Caco-2 (cell line): Measurements from ENCODE around the gene ESYT1. TPM values are rescaled to one million over a fixed set of nuclear protein-coding genes. Genes with fewer than 3 reads are reported as not detected.

Experiments
- BruUV-seq: library from RNA; stranded (reverse); fragments of 400-500 nt; replicated peaks from 2 replicates; lab custom pipeline; 2021; lab: Mats Ljungman, UMichigan
- CTCF ChIA-PET: fragments of 300-600 bp; sonication (Branson Sonifier 250); formaldehyde crosslinking; loops from one replicate; lab custom pipeline; 2022; ENCODE audit warnings: antibody characterized with exemption; lab: Charles Lee
- POLR2A ChIA-PET: fragments of 300-600 bp; sonication (Branson Sonifier 250); formaldehyde crosslinking; loops from one replicate; lab custom pipeline; 2022; ENCODE audit warnings: antibody characterized with exemption; lab: Charles Lee
- DNase-seq, 2 experiments: peaks; one replicate each; pipeline versions ENCODE4 v3.0.0 to v3.0.0-alpha.2; 2020 to 2022
- H3K27me3 ChIP-seq: replicated peaks from 2 replicates; pipeline ENCODE4 v1.6.0; 2011; ENCODE audit warnings: low read length; ENCODE audit not compliant: control insufficient read depth, insufficient read depth
- H3K36me3 ChIP-seq: 2 replicates; pipeline ENCODE4 v1.5.1; 2011; ENCODE audit warnings: low read length; ENCODE audit not compliant: control insufficient read depth, insufficient read depth
- H3K4me1 ChIP-seq: fragments of 250-450 bp; sonication (Bioruptor Pico); 2 replicates; pipeline ENCODE4 v1.5.1; 2020; ENCODE audit warnings: mild to moderate bottlenecking
- H3K4me3 ChIP-seq: 2 replicates; pipeline ENCODE4 v1.5.1; 2011; ENCODE audit warnings: low read depth, mild to moderate bottlenecking, control low read depth, low read length
- H3K9me3 ChIP-seq: fragments of 250-450 bp; sonication (Bioruptor Pico); 2 replicates; pipeline ENCODE4 v1.5.1; 2020; ENCODE audit warnings: mild to moderate bottlenecking, moderate library complexity
- H3K27ac Mint-ChIP-seq: one replicate; pipeline ENCODE4 v1.8.0; 2022; ENCODE audit warnings: mixed read lengths; ENCODE audit not compliant: unreplicated experiment
- H3K27me3 Mint-ChIP-seq: one replicate; pipeline ENCODE4 v1.8.0; 2022; ENCODE audit warnings: mixed read lengths; ENCODE audit not compliant: insufficient read depth, unreplicated experiment
- H3K36me3 Mint-ChIP-seq: one replicate; pipeline ENCODE4 v1.8.0; 2022; ENCODE audit warnings: mild to moderate bottlenecking, mixed read lengths; ENCODE audit not compliant: insufficient read depth, unreplicated experiment
- H3K4me1 Mint-ChIP-seq: one replicate; pipeline ENCODE4 v1.8.0; 2022; ENCODE audit warnings: low read depth, mixed read lengths; ENCODE audit not compliant: unreplicated experiment
- H3K4me3 Mint-ChIP-seq: one replicate; pipeline ENCODE4 v1.8.0; 2022; ENCODE audit warnings: mild to moderate bottlenecking, moderate library complexity, mixed read lengths; ENCODE audit not compliant: unreplicated experiment
- H3K9me3 Mint-ChIP-seq: one replicate; pipeline ENCODE4 v1.8.0; 2022; ENCODE audit warnings: mixed read lengths; ENCODE audit not compliant: unreplicated experiment
- intact Hi-C: fragments of 100-400 bp; cut with micrococcal nuclease; formaldehyde crosslinking; loops from one replicate; pipeline ENCODE4 v1.10.0; 2022; ENCODE audit not compliant: unreplicated experiment
- total RNA-seq: library from RNA; stranded (reverse); gene quantifications from 2 replicates; pipeline ENCODE4 v1.2.3, GENCODE V29; 2022
- TF ChIP-seq, protein P1 (sequence below), 2 experiments: fragments of 200-600 bp in 1 of 2; IDR thresholded peaks; 1 replicate in 1 of 2; 2 replicates in 1 of 2; pipeline versions ENCODE4 v1.5.1 to v1.8.0; 2011 to 2022; ENCODE audit warnings: antibody characterized with exemption in 1 of 2, control low read depth in 1 of 2, inconsistent platforms in 1 of 2, low read depth in 1 of 2, low read length in 1 of 2, mild to moderate bottlenecking in 1 of 2, moderate library complexity in 1 of 2; ENCODE audit not compliant: insufficient read depth in 1 of 2, severe bottlenecking in 1 of 2, unreplicated experiment in 1 of 2

Gene ESYT1
- total RNA-seq, 1 experiment from 2014 or later: 79.0 TPM

- POLR2A ChIA-PET: no interaction called here
- no peak overlapping the region for H3K27ac Mint-ChIP-seq
- no peaks in the 10 kb centered on the region for H3K4me1 Mint-ChIP-seq
These were observed 9.9 kb downstream of the ESYT1 start for GRCh38 chr12:56137853-56138571.

GRCh38 chr12:56141946-56142784 is 14.1 kb downstream of the ESYT1 start:
- no peaks in the 10 kb centered on the region for H3K27me3 ChIP-seq
- H3K9me3 ChIP-seq: no peaks in the 10 kb centered on the region; the same call in 1 of the 2 replicates
- H3K27ac Mint-ChIP-seq: no peak overlapping the region
- H3K9me3 Mint-ChIP-seq: no peaks in the 10 kb centered on the region
- no peak overlapping the region for H3K4me3 Mint-ChIP-seq
- H3K4me1 Mint-ChIP-seq: no peaks in the 10 kb centered on the region
- DNase-seq: no peak
- H3K36me3 ChIP-seq: no peaks in the 10 kb centered on the region
- TF ChIP-seq, protein P1, sequence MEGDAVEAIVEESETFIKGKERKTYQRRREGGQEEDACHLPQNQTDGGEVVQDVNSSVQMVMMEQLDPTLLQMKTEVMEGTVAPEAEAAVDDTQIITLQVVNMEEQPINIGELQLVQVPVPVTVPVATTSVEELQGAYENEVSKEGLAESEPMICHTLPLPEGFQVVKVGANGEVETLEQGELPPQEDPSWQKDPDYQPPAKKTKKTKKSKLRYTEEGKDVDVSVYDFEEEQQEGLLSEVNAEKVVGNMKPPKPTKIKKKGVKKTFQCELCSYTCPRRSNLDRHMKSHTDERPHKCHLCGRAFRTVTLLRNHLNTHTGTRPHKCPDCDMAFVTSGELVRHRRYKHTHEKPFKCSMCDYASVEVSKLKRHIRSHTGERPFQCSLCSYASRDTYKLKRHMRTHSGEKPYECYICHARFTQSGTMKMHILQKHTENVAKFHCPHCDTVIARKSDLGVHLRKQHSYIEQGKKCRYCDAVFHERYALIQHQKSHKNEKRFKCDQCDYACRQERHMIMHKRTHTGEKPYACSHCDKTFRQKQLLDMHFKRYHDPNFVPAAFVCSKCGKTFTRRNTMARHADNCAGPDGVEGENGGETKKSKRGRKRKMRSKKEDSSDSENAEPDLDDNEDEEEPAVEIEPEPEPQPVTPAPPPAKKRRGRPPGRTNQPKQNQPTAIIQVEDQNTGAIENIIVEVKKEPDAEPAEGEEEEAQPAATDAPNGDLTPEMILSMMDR (IDR thresholded peaks at IDR 0.05; ENCODE audit: insufficient read depth in 1 of 2, low read depth in 1 of 2, low read length in 1 of 2, severe bottlenecking in 1 of 2, unreplicated experiment in 1 of 2): no peak
- intact Hi-C loops: no loop called here
- no TSS peak for BruUV-seq
- H3K4me1 ChIP-seq: no peaks in the 10 kb centered on the region; the same call in 1 of the 2 replicates
- CTCF ChIA-PET: interaction anchor here (1.2 to 1.7 kb wide), 3 partner anchors 9 to 23 kb away, joined by 3 to 4 read pairs (median 3); partner anchors contain the start of gene ESYT1
- no peak overlapping the region for H3K4me3 ChIP-seq
- POLR2A ChIA-PET: interaction anchor here (0.5 kb wide), 1 partner anchor 77 kb away, joined by 8 read pairs; no protein-coding TSS in a partner anchor
- H3K36me3 Mint-ChIP-seq: peaks cover 62% of the 10 kb centered on the region
- no peaks in the 10 kb centered on the region for H3K27me3 Mint-ChIP-seq

More at GRCh38 chr12:56137853-56138571, 9.9 kb downstream of the ESYT1 start:
- H3K36me3 ChIP-seq: peaks cover 6% of the 10 kb centered on the region
- H3K4me1 ChIP-seq: no peaks in the 10 kb centered on the region
- H3K36me3 Mint-ChIP-seq: peaks cover 78% of the 10 kb centered on the region
- H3K4me3 ChIP-seq: no peak overlapping the region
- TF ChIP-seq, protein P1 (IDR thresholded peaks at IDR 0.05; ENCODE audit: insufficient read depth in 1 of 2, low read depth in 1 of 2, low read length in 1 of 2, severe bottlenecking in 1 of 2, unreplicated experiment in 1 of 2): no peak
- no peaks in the 10 kb centered on the region for H3K27me3 ChIP-seq
- H3K27me3 Mint-ChIP-seq: no peaks in the 10 kb centered on the region
- no peak overlapping the region for H3K4me3 Mint-ChIP-seq
- no peaks in the 10 kb centered on the region for H3K9me3 ChIP-seq
- no peak for DNase-seq
- no peaks in the 10 kb centered on the region for H3K9me3 Mint-ChIP-seq
- intact Hi-C loops: no loop called here
- TSS peak; percentile 13 for BruUV-seq
- CTCF ChIA-PET: interaction anchor here (0.5 to 1.1 kb wide), 2 partner anchors 10 to 82 kb away, joined by 3 read pairs; partner anchors contain the start of gene ESYT1

- H3K4me3 ChIP-seq: no peak overlapping the region
- no peaks in the 10 kb centered on the region for H3K36me3 ChIP-seq
- no peaks in the 10 kb centered on the region; the same call in 1 of the 2 replicates for H3K4me1 ChIP-seq
- H3K4me3 Mint-ChIP-seq: no peak overlapping the region
- POLR2A ChIA-PET: interaction anchor here (0.5 kb wide), 1 partner anchor 76 kb away, joined by 8 read pairs; no protein-coding TSS in a partner anchor
- H3K36me3 Mint-ChIP-seq: peaks cover 54% of the 10 kb centered on the region
- intact Hi-C loops: no loop called here
- CTCF ChIA-PET: no interaction called here
- H3K27ac Mint-ChIP-seq: no peak overlapping the region
- no TSS peak for BruUV-seq
- DNase-seq: no peak
- no peaks in the 10 kb centered on the region for H3K9me3 Mint-ChIP-seq
- H3K4me1 Mint-ChIP-seq: no peaks in the 10 kb centered on the region
- TF ChIP-seq, protein P1 (IDR thresholded peaks at IDR 0.05; ENCODE audit: insufficient read depth in 1 of 2, low read depth in 1 of 2, low read length in 1 of 2, severe bottlenecking in 1 of 2, unreplicated experiment in 1 of 2): no peak
- no peaks in the 10 kb centered on the region for H3K27me3 Mint-ChIP-seq
- H3K27me3 ChIP-seq: no peaks in the 10 kb centered on the region
- no peaks in the 10 kb centered on the region; the same call in 1 of the 2 replicates for H3K9me3 ChIP-seq
These were observed 15.2 kb downstream of the ESYT1 start for GRCh38 chr12:56143217-56143616.
